Measurements from ENCODE around the gene CFAP46. TPM values are rescaled to one million over a fixed set of nuclear protein-coding genes. Genes with fewer than 3 reads are reported as not detected.

CFAP46 gene
- 0.53 and 0.86 TPM in 2 replicates for total RNA-seq

DNA sequence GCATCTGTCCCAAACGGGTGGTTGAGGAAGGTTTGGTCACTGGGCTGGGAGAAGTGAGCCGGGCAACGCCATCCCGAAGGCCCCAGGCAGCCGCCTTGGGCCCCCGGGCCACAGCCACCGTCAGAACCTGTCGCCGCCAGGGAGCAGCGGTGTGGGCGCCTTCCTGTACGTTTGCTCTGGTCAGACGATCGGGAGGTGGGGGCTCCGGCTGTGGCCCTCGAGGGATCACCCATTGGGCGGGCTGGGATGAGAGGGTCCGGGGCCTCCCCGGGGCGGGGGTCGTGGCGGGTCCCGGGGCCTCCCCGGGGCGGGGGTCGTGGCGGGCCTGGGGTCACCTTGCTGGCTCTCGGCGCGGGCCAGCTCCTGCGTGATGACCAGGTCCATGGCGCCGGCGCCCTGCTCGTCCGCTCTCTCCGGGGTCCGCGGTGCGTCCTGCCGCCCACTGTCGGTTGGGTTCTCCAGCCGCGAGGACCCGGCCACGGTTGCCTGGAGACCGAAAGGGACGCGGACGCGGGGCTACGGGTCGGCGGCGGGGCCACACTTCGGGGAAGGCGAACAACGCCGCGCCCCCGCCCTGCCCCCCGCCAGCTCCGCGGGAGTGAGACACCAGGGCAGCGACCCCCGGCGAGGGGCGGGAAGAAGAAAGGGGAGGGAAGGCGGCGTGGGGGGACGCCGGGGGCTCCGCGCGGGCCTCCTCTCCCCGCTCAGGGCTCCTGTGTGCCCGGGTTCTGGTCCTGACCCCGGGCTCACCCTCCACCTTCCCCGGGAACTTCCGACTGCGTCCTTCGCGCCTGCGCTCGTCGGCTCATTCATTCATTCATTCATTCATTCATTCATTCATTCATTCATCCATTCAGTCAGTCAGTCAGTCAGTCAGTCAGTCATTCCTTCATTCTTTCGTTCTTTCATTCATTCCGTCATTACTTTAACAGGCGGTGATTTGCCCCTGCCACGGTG is at the start of gene CFAP46:
TSS of gene CFAP46 (minus strand) at position 470 of the 957 bp plus-strand sequence. CDS start at position 384, 86 bp downstream.

DNA sequence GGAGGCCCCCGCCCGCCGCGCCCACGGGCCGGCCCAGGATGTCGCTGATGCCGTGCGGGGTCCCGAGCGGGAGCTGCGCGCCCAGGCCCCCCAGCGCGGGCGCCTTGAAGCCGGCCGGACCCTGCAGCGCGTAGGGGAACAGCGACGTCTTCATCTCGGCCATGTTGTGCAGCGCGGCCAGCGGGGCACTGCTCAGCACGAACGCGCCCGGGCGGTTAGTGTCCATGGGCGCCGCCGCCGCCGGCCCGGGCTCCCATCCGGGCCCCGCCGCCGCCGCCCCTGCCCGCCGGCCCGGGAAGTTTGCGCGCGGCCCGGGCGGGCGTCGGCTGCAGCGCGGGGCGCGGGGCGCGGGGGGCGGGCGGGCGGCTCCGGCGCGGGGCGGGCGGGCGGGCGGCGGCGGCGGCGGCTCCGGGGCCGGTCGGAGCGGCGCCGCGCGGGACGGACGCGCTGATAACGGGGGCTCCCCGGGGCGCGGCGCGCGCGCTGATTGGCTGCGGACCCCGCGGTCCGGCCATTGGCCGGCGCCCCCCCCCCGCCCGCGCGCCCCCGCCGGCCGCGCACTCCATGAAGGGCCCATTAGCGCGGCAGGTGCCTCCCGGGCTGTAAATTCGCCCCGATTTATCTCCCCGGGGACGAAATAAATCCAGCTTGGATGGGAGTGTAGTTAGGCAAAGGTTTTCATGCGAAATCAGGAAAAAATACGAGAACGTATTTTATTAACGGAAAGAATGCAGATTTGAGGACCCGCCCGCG is 156.5 kb downstream of the CFAP46 start, which contains the start of gene NKX6-2:
TSS of gene NKX6-2 (minus strand) at position 425 of the 753 bp plus-strand sequence. CDS start at position 226, 199 bp downstream.

Other genes starting within 250 kb of the CFAP46 start
- not detected in 2 replicates for gene NKX6-2, start 156.4 kb downstream of the CFAP46 start, total RNA-seq
- not detected in 2 replicates for gene ADGRA1, start 145.4 kb upstream of the CFAP46 start, total RNA-seq
- 0.58 and 2.7 TPM in 2 replicates for gene KNDC1, start 217.6 kb upstream of the CFAP46 start, total RNA-seq